GM23338 (cell line): ENCODE measurements around the gene KCNJ6. TPM values are rescaled to one million over a fixed set of nuclear protein-coding genes. Genes with fewer than 3 reads are reported as not detected.

Source experiments
- ATAC-seq: fragments of 200-7000 bp; cut with Tn5 transposase; 3 replicates; pipeline ENCODE4 v1.9.1; 2020
- DNase-seq: peaks from one replicate; pipeline ENCODE4 v3.0.0-alpha.2; 2015; ENCODE audit warnings: low spot score
- H2AFZ ChIP-seq: fragments of 200-600 bp; sonication (generic); 2 replicates; pipeline ENCODE4 v1.8.0; 2016; ENCODE audit warnings: antibody characterized with exemption, mild to moderate bottlenecking, moderate library complexity
- H3F3A ChIP-seq: fragments of 200-600 bp; sonication (generic); replicated peaks from 2 replicates; pipeline ENCODE4 v1.8.0; 2017; ENCODE audit warnings: antibody characterized with exemption, mixed run types, low read depth
- H3K27ac ChIP-seq: fragments of 200-600 bp; sonication (generic); 2 replicates; pipeline ENCODE4 v1.6.1; 2016; ENCODE audit warnings: low read depth
- H3K27me3 ChIP-seq: fragments of 200-600 bp; sonication (generic); 2 replicates; pipeline ENCODE4 v1.8.0; 2016; ENCODE audit warnings: mild to moderate bottlenecking, mixed run types, moderate library complexity; ENCODE audit not compliant: insufficient read depth
- H3K36me3 ChIP-seq: fragments of 200-600 bp; sonication (generic); 2 replicates; pipeline ENCODE4 v1.8.0; 2016; ENCODE audit warnings: mild to moderate bottlenecking; ENCODE audit not compliant: insufficient read depth
- H3K4me1 ChIP-seq: fragments of 200-600 bp; sonication (generic); 2 replicates; pipeline ENCODE4 v1.8.0; 2016; ENCODE audit warnings: mild to moderate bottlenecking, moderate library complexity; ENCODE audit not compliant: insufficient read depth
- H3K4me2 ChIP-seq: fragments of 200-600 bp; sonication (generic); 2 replicates; pipeline ENCODE4 v1.7.1; 2017; ENCODE audit warnings: mixed run types
- H3K4me3 ChIP-seq: fragments of 200-600 bp; sonication (generic); 2 replicates; pipeline ENCODE4 v1.6.1; 2016; ENCODE audit warnings: mixed run types
- H3K79me2 ChIP-seq: fragments of 200-600 bp; sonication (generic); replicated peaks from 2 replicates; pipeline ENCODE4 v1.8.0; 2017; ENCODE audit warnings: mild to moderate bottlenecking; ENCODE audit not compliant: insufficient read depth
- H3K9me2 ChIP-seq: fragments of 200-600 bp; sonication (generic); 2 replicates; pipeline ENCODE4 v1.8.0; 2017; ENCODE audit not compliant: insufficient read depth
- H4K20me1 ChIP-seq: fragments of 200-600 bp; sonication (generic); replicated peaks from 2 replicates; pipeline ENCODE4 v1.8.0; 2017; ENCODE audit warnings: mild to moderate bottlenecking; ENCODE audit not compliant: insufficient read depth
- H3K27ac Mint-ChIP-seq: 2 replicates; pipeline ENCODE4 v1.8.0; 2020; ENCODE audit warnings: inconsistent platforms, mild to moderate bottlenecking, moderate library complexity, mixed read lengths
- H3K27me3 Mint-ChIP-seq: 3 replicates; pipeline ENCODE4 v1.8.0; 2022; ENCODE audit warnings: low read depth, mild to moderate bottlenecking, moderate library complexity, mixed read lengths, inconsistent platforms; ENCODE audit not compliant: insufficient read depth, poor library complexity
- H3K36me3 Mint-ChIP-seq: 3 replicates; pipeline ENCODE4 v1.8.0; 2021; ENCODE audit warnings: low read depth, mild to moderate bottlenecking, inconsistent platforms, moderate library complexity, mixed read lengths
- H3K4me1 Mint-ChIP-seq: 3 replicates; pipeline ENCODE4 v1.8.0; 2020; ENCODE audit warnings: mild to moderate bottlenecking, inconsistent platforms, mixed read lengths
- H3K4me3 Mint-ChIP-seq: 3 replicates; pipeline ENCODE4 v1.8.0; 2021; ENCODE audit warnings: moderate library complexity, mild to moderate bottlenecking, inconsistent platforms, mixed read lengths
- H3K9me3 Mint-ChIP-seq: 3 replicates; pipeline ENCODE4 v1.8.0; 2020; ENCODE audit warnings: moderate library complexity, mild to moderate bottlenecking, inconsistent platforms, mixed read lengths
- ETS1 ChIP-seq: IDR thresholded peaks from 2 replicates; pipeline ENCODE4 v1.6.1; 2016; ENCODE audit warnings: antibody characterized with exemption
- NANOG ChIP-seq: IDR thresholded peaks from 2 replicates; pipeline ENCODE4 v1.6.1; 2016; ENCODE audit warnings: antibody characterized with exemption, borderline replicate concordance
- POLR2AphosphoS5 ChIP-seq: IDR thresholded peaks from 2 replicates; pipeline ENCODE4 v1.6.1; 2016; ENCODE audit warnings: antibody characterized with exemption, low read depth
- REST ChIP-seq: IDR thresholded peaks from one replicate; pipeline ENCODE4 v1.6.1; 2018; ENCODE audit warnings: antibody characterized with exemption; ENCODE audit not compliant: unreplicated experiment
- STAT1 ChIP-seq: IDR thresholded peaks from one replicate; pipeline ENCODE4 v1.6.1; 2016; ENCODE audit warnings: antibody characterized with exemption; ENCODE audit not compliant: unreplicated experiment
- ZNF114 ChIP-seq: fragments of 250-450 bp; sonication (Bioruptor Pico); IDR thresholded peaks from 2 replicates; pipeline ENCODE4 v1.5.0; 2020; ENCODE audit warnings: mild to moderate bottlenecking, moderate library complexity
- ZNF331 ChIP-seq: fragments of 250-450 bp; sonication (Bioruptor Pico); IDR thresholded peaks from 2 replicates; pipeline ENCODE4 v1.5.0; 2020; ENCODE audit warnings: low read depth, mild to moderate bottlenecking, moderate library complexity
- polyA plus RNA-seq: library from polyadenylated mRNA; unstranded; fragments of >200 nt; fragmentation: Nextera tagmentation; extraction: Ambion mirVana; gene quantifications from 2 replicates; pipeline ENCODE4 v1.2.1, GENCODE V29; 2016
- total RNA-seq: library from RNA; depleted of rRNA; stranded (reverse); fragments of >200 nt; shearing (Covaris generic); gene quantifications from 2 replicates; pipeline ENCODE4 v1.2.3, GENCODE V29; 2014
- TF ChIP-seq, protein P1 (sequence below): fragments of 250-450 bp; sonication (Bioruptor Pico); IDR thresholded peaks from 2 replicates; pipeline ENCODE4 v1.5.0; 2020; ENCODE audit warnings: mild to moderate bottlenecking, moderate library complexity
- TF ChIP-seq, protein P2 (sequence below), 2 experiments: fragments of 200-600 bp in 1 of 2; sonication (generic) in 1 of 2; conservative IDR thresholded peaks; 2 replicates each; pipeline versions ENCODE4 v1.5.1 to v1.6.1; 2016 to 2017; ENCODE audit warnings: antibody characterized with exemption in 2 of 2, low read depth in 2 of 2, mild to moderate bottlenecking in 2 of 2, moderate library complexity in 1 of 2

Gene KCNJ6
- total and polyA plus RNA-seq, 2 experiments from 2014 or later, result 0.48 to 0.52 TPM

DNA sequence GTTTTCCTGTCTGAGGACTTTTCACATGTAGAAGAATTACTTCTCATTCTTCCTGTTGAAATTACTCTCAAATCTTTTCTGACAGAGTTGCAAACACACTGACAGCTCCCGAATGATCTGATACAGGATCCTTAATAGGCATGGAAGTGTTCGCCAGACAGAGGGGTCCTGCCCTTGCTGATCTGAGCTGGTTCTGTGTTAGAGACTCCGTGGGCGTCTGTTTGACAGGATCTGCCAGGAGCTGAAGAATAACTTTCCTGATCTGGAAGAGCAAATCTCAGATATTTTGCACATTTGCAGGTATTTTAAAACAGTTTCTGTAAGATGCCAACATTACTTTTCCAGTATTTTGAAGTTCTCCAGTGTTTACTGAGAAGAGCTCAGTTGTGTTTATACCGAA lies 347.3 kb downstream of the KCNJ6 start (continued):
- TF ChIP-seq, protein P1, sequence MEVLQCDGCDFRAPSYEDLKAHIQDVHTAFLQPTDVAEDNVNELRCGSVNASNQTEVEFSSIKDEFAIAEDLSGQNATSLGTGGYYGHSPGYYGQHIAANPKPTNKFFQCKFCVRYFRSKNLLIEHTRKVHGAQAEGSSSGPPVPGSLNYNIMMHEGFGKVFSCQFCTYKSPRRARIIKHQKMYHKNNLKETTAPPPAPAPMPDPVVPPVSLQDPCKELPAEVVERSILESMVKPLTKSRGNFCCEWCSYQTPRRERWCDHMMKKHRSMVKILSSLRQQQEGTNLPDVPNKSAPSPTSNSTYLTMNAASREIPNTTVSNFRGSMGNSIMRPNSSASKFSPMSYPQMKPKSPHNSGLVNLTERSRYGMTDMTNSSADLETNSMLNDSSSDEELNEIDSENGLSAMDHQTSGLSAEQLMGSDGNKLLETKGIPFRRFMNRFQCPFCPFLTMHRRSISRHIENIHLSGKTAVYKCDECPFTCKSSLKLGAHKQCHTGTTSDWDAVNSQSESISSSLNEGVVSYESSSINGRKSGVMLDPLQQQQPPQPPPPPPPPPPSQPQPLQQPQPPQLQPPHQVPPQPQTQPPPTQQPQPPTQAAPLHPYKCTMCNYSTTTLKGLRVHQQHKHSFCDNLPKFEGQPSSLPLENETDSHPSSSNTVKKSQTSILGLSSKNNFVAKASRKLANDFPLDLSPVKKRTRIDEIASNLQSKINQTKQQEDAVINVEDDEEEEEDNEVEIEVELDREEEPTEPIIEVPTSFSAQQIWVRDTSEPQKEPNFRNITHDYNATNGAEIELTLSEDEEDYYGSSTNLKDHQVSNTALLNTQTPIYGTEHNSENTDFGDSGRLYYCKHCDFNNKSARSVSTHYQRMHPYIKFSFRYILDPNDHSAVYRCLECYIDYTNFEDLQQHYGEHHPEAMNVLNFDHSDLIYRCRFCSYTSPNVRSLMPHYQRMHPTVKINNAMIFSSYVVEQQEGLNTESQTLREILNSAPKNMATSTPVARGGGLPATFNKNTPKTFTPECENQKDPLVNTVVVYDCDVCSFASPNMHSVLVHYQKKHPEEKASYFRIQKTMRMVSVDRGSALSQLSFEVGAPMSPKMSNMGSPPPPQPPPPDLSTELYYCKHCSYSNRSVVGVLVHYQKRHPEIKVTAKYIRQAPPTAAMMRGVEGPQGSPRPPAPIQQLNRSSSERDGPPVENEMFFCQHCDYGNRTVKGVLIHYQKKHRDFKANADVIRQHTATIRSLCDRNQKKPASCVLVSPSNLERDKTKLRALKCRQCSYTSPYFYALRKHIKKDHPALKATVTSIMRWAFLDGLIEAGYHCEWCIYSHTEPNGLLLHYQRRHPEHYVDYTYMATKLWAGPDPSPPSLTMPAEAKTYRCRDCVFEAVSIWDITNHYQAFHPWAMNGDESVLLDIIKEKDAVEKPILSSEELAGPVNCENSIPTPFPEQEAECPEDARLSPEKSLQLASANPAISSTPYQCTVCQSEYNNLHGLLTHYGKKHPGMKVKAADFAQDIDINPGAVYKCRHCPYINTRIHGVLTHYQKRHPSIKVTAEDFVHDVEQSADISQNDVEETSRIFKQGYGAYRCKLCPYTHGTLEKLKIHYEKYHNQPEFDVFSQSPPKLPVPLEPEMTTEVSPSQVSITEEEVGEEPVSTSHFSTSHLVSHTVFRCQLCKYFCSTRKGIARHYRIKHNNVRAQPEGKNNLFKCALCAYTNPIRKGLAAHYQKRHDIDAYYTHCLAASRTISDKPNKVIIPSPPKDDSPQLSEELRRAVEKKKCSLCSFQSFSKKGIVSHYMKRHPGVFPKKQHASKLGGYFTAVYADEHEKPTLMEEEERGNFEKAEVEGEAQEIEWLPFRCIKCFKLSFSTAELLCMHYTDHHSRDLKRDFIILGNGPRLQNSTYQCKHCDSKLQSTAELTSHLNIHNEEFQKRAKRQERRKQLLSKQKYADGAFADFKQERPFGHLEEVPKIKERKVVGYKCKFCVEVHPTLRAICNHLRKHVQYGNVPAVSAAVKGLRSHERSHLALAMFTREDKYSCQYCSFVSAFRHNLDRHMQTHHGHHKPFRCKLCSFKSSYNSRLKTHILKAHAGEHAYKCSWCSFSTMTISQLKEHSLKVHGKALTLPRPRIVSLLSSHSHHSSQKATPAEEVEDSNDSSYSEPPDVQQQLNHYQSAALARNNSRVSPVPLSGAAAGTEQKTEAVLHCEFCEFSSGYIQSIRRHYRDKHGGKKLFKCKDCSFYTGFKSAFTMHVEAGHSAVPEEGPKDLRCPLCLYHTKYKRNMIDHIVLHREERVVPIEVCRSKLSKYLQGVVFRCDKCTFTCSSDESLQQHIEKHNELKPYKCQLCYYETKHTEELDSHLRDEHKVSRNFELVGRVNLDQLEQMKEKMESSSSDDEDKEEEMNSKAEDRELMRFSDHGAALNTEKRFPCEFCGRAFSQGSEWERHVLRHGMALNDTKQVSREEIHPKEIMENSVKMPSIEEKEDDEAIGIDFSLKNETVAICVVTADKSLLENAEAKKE (CRISPR knock-in tag), result no peak
- no peak for TF ChIP-seq STAT1
- TF ChIP-seq ZNF331 (CRISPR knock-in tag), result no peak

- DNase-seq (no peak), ATAC-seq (no peak)
- Histone ChIP-seq H3K9me2 (peaks cover 4% of the 10 kb centered on the region; the same call in 1 of the 2 replicates), H3K4me2 (no peak overlapping the region), H4K20me1 (no peaks in the 10 kb centered on the region), H3F3A (0 out of 2 replicates have a peak, but pooled peaks cover 4% of the 10 kb centered on the region), H3K4me3 (no peak overlapping the region), H3K4me1 (peaks cover 20% of the 10 kb centered on the region), H2AFZ (0 out of 2 replicates have a peak overlapping the region, but pooled peaks have one; percentile 28), H3K27ac (no peak overlapping the region), H3K36me3 (no peaks in the 10 kb centered on the region), H3K27me3 (0 out of 2 replicates have a peak, but pooled peaks cover 3% of the 10 kb centered on the region), H3K79me2 (no peaks in the 10 kb centered on the region)
- H3K4me3 Mint-ChIP-seq, result no peak overlapping the region
- no peaks in the 10 kb centered on the region; the same call in 1 of the 3 replicates for H3K36me3 Mint-ChIP-seq
- no peak for TF ChIP-seq ZNF114 (CRISPR knock-in tag)
- no peak for TF ChIP-seq NANOG
- TF ChIP-seq ETS1, result no peak
- no peak for TF ChIP-seq POLR2AphosphoS5
- no peak for TF ChIP-seq STAT1
- TF ChIP-seq, protein P2, sequence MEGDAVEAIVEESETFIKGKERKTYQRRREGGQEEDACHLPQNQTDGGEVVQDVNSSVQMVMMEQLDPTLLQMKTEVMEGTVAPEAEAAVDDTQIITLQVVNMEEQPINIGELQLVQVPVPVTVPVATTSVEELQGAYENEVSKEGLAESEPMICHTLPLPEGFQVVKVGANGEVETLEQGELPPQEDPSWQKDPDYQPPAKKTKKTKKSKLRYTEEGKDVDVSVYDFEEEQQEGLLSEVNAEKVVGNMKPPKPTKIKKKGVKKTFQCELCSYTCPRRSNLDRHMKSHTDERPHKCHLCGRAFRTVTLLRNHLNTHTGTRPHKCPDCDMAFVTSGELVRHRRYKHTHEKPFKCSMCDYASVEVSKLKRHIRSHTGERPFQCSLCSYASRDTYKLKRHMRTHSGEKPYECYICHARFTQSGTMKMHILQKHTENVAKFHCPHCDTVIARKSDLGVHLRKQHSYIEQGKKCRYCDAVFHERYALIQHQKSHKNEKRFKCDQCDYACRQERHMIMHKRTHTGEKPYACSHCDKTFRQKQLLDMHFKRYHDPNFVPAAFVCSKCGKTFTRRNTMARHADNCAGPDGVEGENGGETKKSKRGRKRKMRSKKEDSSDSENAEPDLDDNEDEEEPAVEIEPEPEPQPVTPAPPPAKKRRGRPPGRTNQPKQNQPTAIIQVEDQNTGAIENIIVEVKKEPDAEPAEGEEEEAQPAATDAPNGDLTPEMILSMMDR (conservative IDR thresholded peaks at IDR 0.05; ENCODE audit: low read depth in 2 of 2), result no peak
- TF ChIP-seq REST, result no peak
- H3K9me3 Mint-ChIP-seq, result no peaks in the 10 kb centered on the region; the same call in 1 of the 3 replicates
- peaks cover 17% of the 10 kb centered on the region for H3K27me3 Mint-ChIP-seq
- H3K4me1 Mint-ChIP-seq, result peaks cover 17% of the 10 kb centered on the region
- no peak overlapping the region for H3K27ac Mint-ChIP-seq
Measured at GRCh38 chr21:37568415-37568814, 347.8 kb downstream of the KCNJ6 start.
